GM23248 (cell line): ENCODE measurements around the gene ERGIC1.

Source experiments
- EZH2 ChIP-seq: fragments of 200-600 bp; sonication (generic); IDR thresholded peaks from 2 replicates; pipeline ENCODE4 v1.6.1; 2018; ENCODE audit warnings: antibody characterized with exemption, mild to moderate bottlenecking; ENCODE audit not compliant: insufficient read depth, poor library complexity, severe bottlenecking
- EZH2phosphoT487 ChIP-seq: fragments of 200-600 bp; sonication (generic); IDR thresholded peaks from 2 replicates; pipeline ENCODE4 v1.6.1; 2018; ENCODE audit warnings: antibody characterized with exemption, moderate library complexity, mild to moderate bottlenecking, low read depth; ENCODE audit not compliant: insufficient read depth

GRCh38 chr5:172904312-172904642, 70.2 kb downstream of the ERGIC1 start:
- TF ChIP-seq EZH2: no peak
- TF ChIP-seq EZH2phosphoT487: no peak
